Mammary epithelial cell (primary cell): Measurements from ENCODE around the gene HSD3B7.

Experiments
- EZH2 ChIP-seq: IDR thresholded peaks from 2 replicates; pipeline ENCODE4 v1.6.1; 2012; ENCODE audit warnings: low read length, inconsistent platforms, borderline replicate concordance
- TF ChIP-seq, protein P1 (sequence below), 2 donors: IDR thresholded peaks in 1 of 2; conservative IDR thresholded peaks in 1 of 2; 2 replicates each; pipeline ENCODE4 v1.5.1; 2011 to 2012; ENCODE audit warnings: inconsistent platforms in 2 of 2, low read length in 2 of 2, mild to moderate bottlenecking in 2 of 2, control low read depth in 1 of 2, low read depth in 1 of 2; ENCODE audit not compliant: insufficient read depth in 1 of 2; ENCODE audit errors: extremely low read depth in 1 of 2

DNA sequence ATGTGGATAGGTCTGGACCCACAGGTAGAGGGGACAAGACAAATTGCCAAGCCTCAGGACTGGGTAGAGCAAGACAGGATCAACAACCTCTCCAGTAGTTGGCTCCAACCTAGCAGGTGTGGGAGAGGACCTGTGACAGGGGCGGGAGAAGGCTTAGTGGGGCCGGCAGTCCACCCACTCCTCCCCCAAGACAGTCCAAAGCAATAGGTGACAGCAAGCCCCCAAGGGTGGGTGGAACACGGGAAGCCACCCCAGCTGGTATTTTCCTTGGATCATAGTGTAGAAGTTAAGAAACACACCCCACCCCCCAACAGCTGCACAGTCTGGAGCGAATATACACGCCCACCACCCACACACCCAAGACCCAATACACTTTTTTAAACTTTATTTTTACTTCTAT is 44.3 kb downstream of the HSD3B7 start:
- TF ChIP-seq, protein P1, sequence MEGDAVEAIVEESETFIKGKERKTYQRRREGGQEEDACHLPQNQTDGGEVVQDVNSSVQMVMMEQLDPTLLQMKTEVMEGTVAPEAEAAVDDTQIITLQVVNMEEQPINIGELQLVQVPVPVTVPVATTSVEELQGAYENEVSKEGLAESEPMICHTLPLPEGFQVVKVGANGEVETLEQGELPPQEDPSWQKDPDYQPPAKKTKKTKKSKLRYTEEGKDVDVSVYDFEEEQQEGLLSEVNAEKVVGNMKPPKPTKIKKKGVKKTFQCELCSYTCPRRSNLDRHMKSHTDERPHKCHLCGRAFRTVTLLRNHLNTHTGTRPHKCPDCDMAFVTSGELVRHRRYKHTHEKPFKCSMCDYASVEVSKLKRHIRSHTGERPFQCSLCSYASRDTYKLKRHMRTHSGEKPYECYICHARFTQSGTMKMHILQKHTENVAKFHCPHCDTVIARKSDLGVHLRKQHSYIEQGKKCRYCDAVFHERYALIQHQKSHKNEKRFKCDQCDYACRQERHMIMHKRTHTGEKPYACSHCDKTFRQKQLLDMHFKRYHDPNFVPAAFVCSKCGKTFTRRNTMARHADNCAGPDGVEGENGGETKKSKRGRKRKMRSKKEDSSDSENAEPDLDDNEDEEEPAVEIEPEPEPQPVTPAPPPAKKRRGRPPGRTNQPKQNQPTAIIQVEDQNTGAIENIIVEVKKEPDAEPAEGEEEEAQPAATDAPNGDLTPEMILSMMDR (conservative IDR thresholded peaks at IDR 0.05 in 1 of 2, IDR thresholded peaks at IDR 0.05 in 1 of 2; ENCODE audit: extremely low read depth in 1 of 2, insufficient read depth in 1 of 2, low read depth in 1 of 2, low read length in 2 of 2) = no peak
- no peak for TF ChIP-seq EZH2
